HG02798 (cell line): ENCODE measurements around the gene KDM4F.

Experiments used
- ATAC-seq: cut with Tn5 transposase; IDR thresholded peaks from one replicate; pipeline ENCODE4 v1.9.1; 2021; ENCODE audit warnings: mild to moderate bottlenecking; ENCODE audit not compliant: unreplicated experiment, poor library complexity

KDM4F gene

GRCh38 chr11:95058621-95059020, 9.4 kb downstream of the KDM4F start:
- no peak for ATAC-seq

DNA sequence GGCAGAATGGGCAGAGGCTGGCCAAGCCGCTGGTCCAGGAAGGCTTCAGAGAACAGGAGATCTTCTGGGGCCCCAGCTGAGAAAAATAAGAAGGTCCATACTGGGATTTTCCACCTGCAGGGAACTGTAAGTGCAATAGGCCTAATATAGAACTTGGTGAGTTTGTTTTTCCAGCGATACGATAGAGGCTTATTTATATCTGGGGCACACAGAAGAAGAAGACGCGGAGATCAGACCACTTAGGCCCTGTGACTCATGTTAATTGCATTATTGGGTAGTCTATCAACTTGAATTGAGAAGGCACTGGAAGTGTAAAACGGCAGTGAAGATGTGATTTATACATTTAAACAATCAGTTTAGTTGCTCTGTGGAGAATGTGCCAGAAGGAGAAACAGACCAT, 9.8 kb downstream of the KDM4F start:
- no peak for ATAC-seq

DNA sequence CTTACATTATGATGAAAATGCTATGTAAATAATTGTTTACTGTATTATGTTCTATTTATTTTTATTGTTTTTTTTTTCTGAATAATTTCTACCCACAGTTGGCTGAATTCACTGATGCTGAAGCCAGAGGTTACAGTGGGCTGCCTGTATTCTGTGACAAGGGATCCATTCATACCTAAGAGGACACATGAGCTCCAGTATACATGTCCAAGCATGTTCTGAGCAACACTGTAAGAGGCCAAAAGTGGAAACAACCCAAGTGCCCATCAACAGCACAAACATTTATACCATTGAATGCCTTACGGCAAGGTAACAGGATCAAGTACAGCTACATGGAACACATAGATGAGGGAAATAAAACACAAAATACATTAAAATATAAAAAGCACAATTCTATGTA, 16.1 kb downstream of the KDM4F start:
- ATAC-seq: no peak

DNA sequence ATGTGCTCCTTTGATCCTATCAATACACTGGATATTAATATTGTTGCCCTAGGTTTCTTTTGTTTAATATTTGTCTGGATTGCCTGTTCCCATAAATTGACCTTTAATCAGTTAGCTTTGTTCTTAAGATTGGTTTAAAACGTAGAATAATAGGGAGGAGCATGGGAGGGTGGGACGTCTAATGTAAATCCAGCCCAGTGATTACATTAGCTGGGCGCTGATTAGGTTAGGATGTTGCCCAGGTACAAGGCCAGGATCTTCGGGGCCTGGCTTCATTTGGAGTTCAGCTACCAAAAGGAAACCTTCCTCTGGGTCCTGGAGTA, 17.5 kb downstream of the KDM4F start, which contains the start of gene SRSF8:
TSS of gene SRSF8 (plus strand) at position 204 of the 323 bp plus-strand sequence. CDS start 308 bp downstream, outside the sequence.
- ATAC-seq: peak; percentile 53

GRCh38 chr11:95067039-95067840, 18.0 kb downstream of the KDM4F start:
- peak; percentile 72 for ATAC-seq

DNA sequence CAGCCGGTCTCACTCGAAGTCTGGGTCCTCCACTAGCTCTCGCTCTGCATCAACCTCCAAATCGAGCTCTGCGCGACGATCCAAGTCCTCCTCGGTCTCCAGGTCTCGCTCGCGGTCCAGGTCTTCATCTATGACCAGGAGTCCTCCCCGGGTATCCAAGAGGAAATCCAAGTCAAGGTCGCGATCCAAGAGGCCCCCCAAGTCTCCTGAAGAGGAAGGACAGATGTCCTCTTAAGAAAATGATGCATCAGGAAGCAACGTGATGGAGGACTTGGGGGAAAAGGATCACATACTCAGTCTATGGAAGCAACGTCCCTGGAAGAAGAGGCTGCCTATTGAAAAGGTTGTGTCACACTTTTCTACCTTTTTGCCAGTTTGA, 18.6 kb downstream of the KDM4F start:
- ATAC-seq: no peak

GRCh38 chr11:95068549-95068948, 19.3 kb downstream of the KDM4F start:
- ATAC-seq: peak; percentile 68

GRCh38 chr11:95070471-95070870, 21.2 kb downstream of the KDM4F start:
- no peak for ATAC-seq

GRCh38 chr11:95072948-95073347, 23.7 kb downstream of the KDM4F start:
- no peak for ATAC-seq

DNA sequence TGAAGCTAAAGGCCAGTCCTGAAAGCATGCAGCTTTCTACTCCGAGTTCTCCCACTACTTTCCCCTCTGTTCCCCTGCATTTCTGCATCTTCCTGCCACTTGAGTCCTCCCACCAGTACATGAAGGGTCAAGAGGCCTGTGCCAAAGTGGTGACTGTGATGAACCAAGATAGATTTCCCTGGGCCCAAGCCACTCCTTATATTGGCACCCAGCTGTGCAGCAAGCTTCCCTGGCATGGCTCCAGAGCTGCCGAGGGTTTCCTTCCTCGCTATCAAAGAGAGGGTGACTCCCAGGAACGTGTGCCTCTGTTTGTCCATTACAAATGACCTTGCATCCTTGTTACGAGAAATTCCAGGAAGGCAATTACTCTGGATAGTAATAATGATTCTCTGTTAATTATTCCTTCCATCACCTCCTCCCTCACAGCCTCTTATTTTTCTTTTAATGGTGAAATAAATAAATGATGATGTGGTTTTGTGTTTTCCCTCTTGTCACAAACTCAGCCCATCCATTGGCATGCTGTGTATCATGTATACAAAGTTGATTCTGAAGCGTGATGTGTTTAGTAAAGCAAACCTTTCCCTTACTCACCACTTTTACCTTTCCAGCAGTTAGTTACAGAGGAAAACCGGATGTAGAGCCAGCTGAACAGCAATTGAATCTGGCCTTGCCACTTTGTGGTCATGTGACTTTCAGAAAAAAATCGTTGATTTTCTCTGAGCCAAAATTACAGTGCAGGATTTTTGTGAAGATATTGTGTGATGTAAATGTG, 25.8 kb downstream of the KDM4F start:
- ATAC-seq: no peak

- ATAC-seq: peak; percentile 61
Measured at GRCh38 chr11:95076416-95076815, 27.2 kb downstream of the KDM4F start.

- ATAC-seq: no peak
Measured at GRCh38 chr11:95076981-95077380, 27.8 kb downstream of the KDM4F start.

GRCh38 chr11:95078526-95078925, 29.3 kb downstream of the KDM4F start:
- ATAC-seq: no peak

- no peak for ATAC-seq
Measured at GRCh38 chr11:95081010-95081409, 31.8 kb downstream of the KDM4F start.

DNA sequence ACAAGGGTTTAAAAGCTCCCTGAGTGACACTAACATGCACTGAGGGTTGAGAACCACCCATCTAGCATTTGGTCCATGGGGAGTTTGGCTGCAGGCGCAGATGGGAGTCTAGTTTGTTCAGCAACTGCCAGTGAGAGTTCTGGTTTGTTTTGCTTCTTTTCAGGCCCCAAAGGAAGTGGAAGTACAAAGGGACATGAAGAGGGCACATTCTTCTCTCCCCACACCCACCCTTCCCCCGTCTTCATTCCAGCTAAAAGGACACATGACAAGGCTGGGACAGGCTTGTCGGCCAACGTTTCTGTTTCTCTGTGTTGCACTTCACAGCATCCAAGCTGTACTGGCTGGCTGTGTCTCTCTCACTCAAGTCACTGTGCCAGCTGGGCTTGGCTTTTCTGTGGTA, 32.2 kb downstream of the KDM4F start:
- ATAC-seq: no peak

DNA sequence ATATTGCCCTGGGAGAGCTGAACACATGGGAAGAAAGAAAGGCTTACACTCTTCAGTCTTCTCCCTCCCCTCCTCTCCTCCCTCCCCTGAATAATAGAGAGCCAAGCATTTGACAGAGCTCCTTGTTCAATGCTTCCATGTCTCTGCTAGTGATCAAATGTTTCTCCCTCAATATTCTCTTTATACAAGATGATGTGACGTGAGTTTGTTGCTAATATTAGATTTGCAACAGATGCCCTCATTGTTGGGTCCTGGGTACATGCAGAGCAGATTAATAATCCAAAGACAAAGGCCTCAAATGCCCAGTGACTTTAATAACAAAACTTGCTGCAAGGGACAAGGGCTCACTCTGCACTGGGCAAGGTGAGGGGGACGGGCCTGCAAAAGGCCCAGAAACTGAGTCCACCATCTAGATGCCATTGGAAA, 33.4 kb downstream of the KDM4F start:
- ATAC-seq: no peak

DNA sequence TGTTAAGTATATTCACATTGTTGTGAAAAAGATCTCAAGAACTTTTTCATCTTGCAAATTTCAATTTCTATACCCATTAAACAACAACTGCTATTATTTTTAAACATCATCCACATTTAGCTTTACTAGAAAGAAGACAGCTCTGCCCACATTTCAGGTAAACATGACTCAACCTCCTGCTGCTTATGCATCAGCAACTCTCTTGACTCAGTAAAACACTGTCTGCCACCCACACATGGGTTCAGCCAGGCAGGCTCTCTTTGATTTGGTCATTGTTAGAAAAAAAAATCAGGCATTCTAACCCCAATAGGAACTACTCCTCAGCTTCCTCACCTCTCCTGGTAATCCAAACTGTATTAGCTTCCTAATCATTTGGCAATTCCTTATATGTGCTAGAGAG, 35.3 kb downstream of the KDM4F start:
- peak; percentile 46 for ATAC-seq

DNA sequence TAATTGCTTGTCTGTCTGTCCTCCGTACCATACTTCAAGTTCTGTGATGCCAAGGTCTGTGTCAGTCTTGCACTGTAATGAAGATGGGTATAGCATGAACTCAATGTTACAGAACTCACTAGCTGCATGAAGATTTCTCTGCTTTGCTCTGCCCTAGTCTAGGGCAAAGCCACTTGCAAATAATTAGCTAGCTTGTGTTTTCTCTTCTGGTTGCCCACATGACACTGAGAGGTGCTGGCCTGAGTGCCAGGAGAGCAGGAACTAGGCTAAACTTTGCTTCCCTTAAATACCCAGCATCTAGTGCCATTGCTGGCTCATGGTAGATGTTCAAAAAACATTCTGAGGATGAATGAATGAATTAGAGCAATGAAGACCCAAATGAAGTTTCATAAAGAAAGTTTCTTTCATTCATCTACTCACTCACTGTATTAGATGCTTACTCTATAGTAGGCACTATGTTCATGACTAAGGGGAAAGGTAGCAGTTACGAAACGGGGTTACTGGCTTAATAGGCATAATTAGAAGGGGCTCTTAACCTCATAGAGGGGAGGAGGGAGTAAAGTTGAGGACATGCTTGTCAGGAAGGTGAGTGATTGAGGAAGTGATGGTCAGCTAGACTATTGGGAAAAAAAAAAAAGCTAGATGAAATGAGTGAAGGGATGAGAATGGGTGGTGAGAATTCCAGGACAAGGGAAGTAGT, 36.0 kb downstream of the KDM4F start:
- ATAC-seq: no peak

DNA sequence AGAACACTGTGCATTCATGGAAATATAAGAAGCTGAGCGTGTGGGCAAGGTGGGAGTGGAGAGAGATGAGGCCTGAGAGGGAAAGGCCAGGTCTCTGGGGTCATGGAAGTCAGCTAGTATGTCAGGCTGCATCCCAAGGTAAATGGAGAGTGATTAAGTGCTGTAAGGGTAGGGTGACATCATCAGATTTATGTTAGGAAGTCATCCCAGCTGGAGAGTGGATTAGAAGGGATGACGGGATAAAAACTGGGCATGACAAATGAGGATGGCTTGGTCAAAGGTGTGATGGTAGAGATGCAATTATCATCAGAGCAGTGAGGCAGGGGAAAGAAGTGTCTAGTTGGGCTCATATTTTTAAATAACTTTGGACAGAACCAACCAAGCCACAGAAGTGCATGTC, 36.9 kb downstream of the KDM4F start:
- no peak for ATAC-seq

DNA sequence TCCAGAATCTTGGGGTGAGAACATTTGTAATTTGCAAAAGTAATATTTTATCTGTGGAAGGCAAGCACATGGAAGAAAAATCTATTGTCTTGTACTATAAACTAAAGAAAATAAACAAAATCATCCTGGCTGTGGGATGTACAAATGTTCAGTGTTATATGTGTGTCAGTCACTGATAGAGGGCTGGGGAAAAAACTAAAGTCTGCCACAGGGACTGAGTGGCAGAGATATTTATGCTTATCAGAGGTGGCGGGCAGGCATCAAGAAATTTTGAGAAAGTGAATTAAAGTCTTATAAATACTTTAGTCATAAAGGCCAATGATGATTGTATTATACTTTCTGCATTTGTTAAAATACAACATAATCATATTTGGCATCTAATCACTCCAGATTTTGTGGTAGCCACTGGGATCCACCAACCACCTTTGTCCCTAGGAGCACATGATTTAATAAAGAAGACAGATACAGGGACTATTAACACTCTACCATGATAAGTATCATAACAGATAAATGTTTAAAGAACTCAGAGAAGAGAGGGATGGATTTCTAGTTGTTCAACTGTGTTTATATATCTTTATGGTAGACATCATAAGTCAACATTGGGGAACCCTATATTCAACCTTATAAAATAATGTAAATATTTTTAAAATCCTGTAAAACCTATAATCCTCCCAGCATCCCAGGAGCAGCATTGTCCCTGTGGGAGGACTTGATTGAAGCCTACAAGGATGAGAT, 37.8 kb downstream of the KDM4F start:
- ATAC-seq: no peak
